NCI-H748 (cell line): ENCODE results near the gene ABI3BP.

Source experiments
- DNase-seq: peaks from one replicate; lab custom pipeline; 2025; ENCODE audit not compliant: unreplicated experiment; lab: John Stamatoyannopoulos, UW

Gene ABI3BP

DNA sequence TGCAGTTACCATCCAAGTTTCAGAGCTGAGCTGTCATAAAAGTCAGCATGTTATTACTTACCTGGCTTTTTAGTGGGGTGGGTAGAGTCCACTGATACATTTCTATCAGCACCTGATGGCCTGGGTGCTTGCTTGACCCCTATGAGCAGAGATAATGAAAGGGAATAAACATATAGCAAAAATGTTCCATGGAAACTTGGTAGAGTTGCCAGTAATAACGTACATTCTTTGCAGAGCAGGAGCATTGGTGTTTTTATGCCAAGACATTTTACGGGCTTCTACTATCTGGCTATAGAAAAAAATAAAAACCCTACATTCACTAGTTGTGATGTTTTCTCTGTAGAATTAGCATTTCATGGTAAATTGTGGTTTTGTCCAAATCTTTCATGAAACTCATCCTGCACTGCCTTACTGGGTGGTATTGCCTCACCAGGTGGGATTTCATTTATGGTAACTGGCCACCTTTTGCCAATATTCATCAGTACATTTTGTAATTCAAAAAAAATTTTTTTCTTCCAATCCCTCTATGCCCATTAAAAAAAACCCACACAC lies 213.1 kb downstream of the ABI3BP start:
- DNase-seq = no peak

DNA sequence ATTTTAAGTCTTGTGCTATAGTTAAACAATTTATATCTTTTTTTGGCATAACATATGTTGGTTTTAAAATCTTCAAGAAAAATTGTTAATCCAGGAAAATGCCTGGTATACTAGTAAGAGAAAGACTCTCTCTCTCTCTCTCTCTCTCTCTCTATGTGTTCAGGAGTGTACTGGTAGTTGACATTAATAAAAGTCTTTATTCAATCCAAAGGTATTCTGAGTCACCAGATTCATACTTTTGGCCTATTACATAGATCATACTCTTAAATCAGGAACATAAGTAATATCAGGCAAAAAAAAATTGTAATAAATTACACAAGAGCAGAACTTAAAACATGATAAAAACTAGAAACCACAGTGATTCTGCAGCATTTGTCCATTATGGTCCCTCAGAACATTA lies 213.7 kb downstream of the ABI3BP start:
- no peak for DNase-seq

DNA sequence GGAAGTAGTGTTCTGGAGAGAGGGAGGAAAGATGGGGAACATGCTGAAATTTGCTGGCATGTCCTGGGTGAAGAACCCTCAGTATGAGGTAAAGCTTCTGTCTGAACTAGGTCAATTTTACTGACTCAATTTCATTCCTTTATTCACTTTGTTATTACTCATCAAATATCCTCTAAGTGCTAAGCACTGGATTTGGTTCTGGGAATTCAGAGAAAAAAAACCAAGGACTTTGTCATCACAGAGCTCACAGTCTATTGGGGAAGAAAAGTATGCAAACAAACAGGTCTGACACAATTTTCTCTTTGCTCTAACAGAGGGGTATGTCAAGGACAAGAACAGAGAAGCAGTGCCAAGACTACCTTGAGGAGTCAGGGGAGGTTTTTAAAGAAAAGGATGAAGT lies 215.9 kb downstream of the ABI3BP start:
- DNase-seq = no peak

DNA sequence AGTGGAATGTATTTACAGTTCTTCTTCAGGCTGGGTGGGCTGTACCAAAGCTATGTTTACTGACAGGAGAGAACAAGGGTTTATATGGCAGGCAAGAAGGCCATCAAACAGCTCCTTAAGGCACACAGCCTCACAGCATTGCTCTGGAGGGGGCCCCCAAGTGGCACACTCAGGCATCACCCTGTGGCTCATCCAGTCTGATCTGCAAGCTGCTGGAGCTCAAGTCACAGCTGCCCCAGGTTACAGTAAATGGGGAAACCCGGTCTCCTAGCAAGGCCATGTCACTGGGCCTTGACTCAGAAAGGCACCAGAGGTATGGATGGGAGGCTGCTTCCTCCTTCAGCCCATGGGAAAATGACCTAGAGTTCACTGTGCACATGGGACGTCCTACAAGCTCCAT lies 216.5 kb downstream of the ABI3BP start:
- no peak for DNase-seq

DNA sequence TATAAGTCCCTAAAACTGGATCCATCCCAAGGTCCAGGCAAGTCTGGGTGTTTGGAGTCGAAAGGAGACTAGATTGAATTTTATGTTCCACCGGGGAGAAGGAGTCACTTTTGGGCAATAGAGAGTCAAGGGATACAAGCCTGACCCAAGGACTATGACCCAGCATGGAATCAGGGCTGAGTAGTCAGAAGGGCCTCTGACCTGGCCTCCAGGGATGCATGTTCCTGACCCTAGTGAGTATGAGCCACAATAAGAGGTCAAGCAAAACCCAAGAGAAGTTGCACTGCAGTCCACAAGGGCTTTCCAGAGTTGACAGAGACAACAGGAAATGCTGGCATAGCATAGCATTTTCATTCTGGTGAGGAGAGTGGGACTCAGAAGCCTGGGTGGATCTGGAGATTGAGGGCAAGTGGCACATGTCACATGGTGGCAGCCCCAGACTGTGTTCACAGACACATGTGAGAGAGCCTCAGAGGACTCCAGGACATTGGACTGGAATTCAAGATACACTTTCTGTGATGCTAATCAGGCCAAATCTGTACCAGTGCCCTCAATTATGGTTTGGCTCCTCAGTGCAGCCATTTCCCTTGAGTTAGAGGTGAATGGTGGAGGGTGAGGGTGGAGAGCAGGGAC lies 217.0 kb downstream of the ABI3BP start:
- no peak for DNase-seq

DNA sequence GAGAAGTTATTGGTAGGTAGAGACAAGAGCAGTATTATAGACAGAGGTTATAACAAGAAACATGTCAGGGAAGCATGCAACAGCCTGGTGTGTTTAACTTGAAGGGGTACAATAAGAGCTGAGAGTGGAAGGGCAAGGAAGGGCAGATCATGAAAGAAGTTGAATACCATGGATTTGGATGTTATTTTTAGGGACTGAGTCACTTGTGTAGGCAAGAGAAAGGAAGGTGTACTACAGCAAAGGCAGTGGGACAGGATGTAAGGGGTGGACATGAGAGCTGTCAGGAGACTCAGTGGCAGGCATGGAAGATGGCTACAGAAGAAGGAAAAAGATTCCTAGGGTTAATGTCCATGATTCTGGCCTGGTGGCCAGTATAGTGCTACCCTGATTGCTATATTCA lies 217.6 kb downstream of the ABI3BP start:
- DNase-seq = no peak

DNA sequence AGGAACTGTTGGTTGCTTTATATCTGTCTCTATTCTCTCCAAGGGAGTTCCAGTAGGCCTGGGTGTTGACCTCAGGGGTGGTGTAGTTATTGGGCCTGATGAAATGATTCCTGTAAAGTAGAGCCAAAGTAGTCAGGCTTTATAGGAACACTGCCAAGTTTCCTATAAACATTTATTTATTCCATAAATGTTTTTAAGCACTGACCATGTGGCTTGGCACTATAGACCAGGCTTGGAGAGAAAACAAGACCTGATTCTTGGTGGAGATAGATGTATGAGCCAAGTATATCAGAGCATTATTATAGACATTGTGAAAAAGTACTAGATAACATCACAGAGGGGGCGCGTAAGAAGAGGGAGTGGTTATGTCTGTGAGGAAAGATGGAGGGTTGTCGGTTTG lies 218.0 kb downstream of the ABI3BP start:
- DNase-seq = no peak

DNA sequence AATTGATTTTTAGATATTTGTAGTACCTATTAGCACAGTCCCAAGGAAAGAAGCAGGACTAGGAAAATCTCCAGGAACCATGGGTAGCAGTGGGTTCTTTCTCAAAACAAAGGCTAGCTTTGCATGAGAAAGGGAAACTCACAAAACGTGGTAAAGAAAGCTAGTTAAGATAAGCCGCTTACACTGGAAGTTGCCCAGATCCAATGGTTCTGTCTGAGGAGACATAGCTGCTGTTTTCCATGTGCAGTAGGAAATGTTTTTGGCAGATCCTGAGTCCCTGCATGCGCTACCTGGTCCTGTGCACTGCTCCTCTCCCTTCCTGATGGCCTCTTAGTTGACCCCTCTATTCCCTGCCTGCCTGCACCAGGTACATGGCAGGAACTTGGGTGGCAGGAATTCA lies 223.5 kb downstream of the ABI3BP start:
- no peak for DNase-seq

DNA sequence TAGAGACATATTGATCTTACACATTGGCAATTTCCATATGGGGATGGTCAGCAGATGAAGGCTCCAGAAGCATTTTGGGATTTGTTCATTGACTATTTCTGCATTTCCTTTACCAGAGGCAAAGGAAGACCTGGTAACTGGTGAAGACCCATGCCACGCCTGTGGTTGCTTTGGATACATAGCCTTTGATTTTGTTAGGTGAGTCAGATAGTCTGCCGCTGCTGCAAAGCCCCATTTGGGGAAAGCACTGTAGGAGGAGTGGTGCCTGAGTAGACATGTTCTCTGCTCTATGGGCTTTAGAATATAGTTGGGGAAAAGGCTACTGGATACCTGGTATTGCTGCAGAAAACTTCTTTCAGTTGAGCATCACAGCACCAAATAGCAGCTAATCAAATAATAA lies 227.2 kb downstream of the ABI3BP start:
- DNase-seq = no peak

DNA sequence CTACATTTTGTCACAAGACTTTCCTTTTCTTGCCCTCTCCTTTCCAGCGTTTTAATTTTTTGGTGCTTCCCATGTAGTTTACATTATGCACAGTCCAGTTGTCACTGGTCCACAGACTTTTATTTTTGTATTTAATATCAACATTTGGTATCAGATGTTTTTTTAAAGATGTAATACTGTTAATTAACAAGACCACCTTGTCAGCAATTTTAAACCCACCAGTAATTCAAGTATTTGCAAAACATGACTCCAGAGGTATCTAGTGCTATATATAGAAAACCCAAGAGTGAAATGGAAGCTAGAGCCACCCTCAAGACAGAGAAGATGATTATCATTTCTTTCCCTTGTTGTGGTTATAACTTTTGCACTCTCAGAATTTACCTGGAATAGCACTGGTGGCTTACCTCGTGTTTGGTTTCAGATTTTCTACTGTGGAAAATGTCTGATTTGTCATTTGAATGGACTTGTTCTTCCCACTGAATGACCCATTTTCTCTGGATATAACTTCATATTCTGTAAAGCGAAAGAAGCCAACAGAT lies 227.7 kb downstream of the ABI3BP start:
- no peak for DNase-seq

DNA sequence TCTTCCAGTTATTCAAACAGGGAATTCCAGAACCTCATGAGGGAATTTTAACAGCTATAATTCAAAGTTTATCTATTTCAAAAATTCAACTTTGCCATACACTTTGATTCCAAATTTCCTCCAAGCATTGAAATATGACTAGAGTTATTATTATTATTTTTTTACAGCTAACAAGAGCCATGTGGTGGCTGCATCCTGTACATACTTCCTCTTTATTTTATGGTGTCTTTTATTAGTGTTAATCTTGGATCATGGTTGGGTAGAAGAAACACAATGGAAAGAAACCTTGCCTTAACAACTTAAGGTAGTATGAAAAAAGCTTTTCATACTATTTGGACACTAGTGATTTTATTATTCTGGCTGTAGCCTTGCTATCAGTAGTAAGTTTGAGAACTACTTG lies 231.3 kb downstream of the ABI3BP start:
- no peak for DNase-seq

DNA sequence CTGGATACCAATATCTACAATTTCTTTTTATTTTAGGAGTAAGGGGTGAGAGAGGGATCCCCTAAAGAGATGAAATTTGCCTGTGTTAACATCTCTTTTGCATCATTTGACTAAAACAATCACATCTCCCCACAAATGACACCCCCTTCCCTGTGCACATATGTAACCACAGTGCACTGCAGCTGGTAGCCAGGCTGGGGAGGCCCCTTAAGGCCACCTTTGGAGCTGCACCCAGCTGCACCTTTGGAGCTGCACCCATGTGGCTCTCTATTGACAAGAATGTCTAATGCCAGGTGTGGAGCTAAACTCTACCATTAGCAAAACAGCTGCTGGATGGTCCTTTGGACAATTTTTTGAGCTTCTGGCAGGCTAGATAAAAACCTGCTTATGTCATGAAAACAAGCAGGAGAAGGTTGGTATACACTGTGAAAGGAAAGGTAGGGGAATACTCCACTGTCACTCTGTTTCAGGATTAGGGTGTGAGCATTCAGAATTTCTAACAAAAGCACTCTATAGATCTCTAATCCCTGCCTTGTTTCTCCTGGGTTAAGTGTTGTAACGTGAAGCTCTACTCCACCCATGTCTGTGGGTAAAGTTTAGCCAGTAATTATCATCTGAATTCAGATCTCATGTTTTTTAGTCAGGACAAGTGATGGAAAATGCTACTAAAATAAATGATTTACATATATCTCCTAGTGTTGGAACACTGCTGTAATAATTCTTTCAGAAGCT lies 231.8 kb downstream of the ABI3BP start:
- DNase-seq = no peak

DNA sequence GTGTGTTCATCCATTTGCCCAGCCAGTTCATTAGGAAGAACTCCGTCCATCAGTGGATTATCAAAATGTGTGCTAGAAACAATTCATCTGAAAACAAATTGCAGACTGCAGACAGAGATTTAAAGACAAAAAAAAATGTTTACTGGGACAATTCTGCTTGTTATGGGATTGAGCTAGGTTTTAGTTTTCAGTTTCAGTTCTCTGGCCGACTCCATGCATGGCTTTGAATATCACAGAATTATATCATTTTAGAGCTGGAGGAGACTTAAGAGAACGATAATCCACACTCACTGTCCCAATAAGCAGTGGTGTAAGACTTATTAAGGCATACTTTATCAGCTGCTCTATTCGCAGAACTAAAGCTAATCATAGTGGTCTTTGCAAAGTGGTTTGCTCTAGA lies 232.8 kb downstream of the ABI3BP start:
- no peak for DNase-seq

DNA sequence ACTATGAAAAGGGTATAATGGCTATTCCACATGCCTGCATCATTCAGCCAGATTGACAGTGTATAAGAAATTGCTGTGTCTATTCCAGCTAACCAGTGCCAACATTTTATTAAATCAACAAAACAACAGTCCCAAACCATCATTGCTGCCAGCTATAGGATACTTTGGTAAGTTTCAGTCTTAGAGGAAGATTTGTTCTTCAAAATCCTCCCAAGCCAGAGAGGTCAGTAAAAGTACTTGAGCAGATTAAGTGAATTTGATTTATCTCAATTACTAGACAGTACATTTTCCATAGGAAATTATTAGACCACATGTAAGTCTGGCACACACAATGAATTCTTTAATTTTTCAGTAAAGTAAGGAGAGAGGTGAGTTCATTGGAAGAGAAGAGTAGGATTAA lies 233.3 kb downstream of the ABI3BP start:
- DNase-seq = no peak

DNA sequence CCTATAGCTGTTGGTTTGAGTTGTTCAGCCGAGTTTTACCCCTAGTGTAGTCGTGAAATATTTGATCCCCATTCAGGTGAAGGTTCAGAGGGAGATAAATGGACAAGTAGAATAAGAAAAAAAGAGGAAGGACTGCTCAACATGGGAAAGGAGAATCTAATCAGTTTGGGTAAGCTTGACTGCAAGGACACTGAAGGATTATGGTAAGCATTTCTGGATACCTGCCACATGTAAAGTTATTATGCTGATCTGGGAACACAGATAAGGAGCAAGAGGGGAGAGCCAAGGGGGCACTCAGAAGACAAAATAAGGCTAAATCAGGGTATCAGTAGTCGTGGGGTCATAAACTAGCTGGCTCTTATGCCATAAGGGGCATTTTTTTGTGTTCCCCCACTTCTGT lies 234.1 kb downstream of the ABI3BP start:
- no peak for DNase-seq

DNA sequence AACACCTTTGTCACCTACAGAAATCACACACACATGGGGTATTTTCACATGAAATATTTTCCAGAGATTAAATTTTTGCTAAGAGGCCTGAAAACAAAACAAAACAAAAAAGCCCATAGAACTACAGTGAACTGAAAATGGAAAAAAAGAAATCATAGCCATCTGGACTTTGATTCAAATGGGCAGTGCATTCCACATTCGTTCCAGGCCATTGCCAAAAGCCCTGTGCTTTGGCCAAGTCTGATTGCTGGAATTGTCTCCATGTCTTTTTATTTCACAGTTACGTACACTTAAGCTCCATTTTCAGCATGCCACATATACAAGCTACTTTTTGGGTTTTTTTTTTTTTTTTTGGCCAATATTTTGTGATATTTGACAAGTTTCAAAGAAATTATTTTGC lies 236.8 kb downstream of the ABI3BP start:
- DNase-seq = no peak

DNA sequence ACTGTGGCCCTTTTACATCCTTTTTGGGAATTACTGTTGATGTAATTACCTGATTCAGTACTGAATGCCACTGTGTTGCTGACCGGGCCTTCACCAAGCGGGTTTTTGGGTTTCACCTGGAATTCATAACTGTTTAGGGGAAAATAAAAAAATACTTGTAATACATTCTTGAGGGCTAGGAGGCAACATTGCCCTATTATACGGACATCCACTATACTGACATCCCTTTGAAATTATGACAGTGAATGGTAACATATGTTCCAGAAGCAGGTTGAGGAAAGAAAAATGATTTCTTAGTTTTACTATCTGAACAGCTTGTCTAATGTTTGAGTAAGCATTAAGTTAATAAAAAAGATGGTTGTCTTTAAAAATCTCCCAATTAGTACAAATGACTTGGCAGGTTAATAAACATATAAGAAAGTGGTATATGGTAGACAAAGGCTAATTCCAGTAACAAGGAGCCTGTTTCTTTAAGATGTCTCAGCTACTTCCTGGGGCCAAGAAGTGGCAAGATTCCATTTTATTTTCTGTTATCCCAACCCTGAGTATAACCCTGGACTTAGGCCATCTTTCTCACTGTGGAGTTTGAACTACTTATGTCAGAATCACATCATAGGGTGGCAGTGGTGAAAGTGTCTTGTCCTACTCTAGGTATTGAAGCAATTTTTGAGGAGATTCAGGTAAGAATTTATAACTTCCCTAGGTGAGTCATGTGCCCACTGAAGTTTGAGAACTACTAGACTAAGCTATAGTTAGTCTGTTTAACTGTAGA lies 238.5 kb downstream of the ABI3BP start:
- no peak for DNase-seq

DNA sequence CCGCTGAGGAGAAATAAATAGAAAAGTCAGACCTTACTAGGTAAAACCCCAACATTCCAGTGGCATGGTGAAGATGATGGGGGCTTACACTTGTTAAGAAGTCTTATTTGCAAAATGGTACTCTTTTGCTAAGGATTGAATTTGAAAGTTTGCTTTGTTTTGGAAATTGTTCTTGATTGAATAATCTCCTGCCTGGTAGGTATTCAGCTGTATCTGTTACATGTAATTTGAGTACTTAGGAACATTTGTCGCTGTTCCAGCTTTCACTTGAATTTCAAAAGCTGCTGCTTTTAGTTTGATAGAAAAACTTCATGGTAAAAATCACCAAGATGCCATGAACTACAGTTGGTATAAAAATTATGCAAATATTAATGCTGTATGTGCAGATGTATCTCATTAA lies 239.4 kb downstream of the ABI3BP start:
- no peak for DNase-seq

DNA sequence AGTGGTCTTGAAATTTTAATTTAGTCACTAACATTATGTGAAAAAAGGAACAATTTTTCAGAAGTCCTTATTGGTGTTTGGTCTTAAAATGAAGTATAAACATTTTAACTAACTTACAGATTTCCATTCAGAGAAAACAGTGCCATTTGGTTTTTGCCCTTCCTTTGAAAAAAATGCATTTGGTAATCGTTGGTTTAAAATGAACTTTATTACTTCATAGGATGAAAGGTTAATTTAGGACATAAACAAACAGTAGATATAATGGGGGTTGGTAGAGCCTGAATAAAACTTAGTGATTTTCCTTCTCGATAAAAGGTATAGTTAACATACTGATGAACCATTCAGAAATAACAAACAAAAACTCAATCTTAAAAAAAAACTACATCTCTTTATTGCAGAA lies 244.3 kb downstream of the ABI3BP start:
- DNase-seq = no peak

DNA sequence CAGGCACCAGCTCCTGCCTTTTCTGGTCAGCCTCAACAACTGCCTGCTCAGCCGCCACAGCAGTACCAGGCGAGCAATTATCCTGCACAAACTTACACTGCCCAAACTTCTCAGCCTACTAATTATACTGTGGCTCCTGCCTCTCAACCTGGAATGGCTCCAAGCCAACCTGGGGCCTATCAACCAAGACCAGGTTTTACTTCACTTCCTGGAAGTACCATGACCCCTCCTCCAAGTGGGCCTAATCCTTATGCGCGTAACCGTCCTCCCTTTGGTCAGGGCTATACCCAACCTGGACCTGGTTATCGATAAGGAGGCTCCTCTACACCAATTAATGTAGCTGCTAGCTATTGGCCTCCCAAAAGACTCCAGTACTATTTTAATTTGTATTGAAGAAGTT lies 245.0 kb downstream of the ABI3BP start:
- no peak for DNase-seq

DNA sequence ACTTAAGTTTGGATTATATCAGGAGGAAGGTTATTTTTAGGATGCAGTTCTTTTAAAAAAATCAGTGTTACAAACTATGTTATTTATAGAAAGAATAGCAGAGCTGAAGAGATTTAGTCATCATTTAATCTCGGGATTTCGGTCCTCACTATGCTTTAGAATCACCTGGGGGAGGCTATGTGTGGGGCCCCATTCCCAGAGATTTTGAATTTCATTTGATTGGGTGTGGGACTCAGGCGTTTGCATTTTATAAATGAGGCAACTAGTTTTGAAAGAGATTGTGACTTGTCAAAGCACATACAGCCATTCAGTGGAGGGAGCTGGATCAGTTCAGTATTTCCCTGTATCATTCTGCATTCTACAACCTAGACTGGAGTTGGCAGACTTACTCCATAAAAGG lies 247.1 kb downstream of the ABI3BP start:
- DNase-seq = no peak

DNA sequence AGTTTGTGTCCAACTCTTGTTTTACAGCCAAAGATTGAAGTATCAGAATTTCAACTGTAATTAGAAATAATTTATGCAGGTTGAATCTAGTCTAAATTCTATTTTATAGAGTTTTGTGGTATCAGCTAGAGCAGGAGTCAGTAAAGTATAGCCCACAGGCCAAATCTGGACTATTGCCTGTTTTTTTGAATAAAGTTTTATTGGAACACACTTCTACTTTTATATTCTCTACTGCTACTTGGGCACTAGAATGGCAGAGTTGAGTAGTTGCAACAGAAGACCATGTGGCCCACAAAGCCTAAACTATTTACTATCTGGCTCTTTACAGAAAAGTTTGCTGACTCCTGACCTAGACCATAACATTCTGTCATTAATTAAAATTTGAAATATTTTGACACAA lies 247.6 kb downstream of the ABI3BP start:
- DNase-seq = no peak
